ENCODE measurements around the gene IRF3.
A peak's percentile ranks its signal among the peaks of the same experiment; 100 is the strongest.

IRF3 gene

DNA sequence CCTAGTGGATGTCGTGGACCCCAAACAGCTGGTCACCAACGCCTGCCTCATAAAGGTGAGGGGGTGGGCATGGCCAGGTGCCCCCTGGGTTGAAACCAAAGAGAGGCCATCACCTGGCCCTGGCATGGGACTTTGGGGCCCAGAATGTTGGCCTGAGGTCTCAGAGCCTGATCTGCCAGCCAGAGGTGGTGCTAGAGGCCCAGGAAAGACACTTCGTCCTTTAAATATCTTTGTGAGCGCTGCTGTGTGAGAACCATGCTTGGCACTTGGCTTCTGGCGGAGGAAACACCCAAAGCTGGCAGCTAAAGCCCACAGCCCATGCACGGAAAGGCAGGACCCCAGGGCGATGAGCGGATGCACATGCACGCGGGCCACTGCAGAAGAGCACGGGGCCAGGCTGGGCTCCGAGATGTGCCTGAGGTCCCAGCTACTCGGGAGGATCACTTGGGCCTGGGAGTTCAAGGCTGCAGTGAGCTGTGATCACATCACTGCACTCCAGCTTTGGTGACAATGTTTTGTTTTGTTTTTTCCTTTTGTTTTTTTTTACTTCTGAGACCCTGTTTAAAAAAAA is 19.4 kb upstream of the IRF3 start:
- DNase-seq (ENCODE audit: low spot score) = peak; percentile 49
- H3K27ac ChIP-seq (ENCODE audit: poor library complexity, severe bottlenecking) = no peak overlapping the region
- H3K9me3 ChIP-seq (ENCODE audit: severe bottlenecking) = no peaks in the 10 kb centered on the region
- H3K4me3 ChIP-seq (ENCODE audit: severe bottlenecking) = no peak overlapping the region
- no peaks in the 10 kb centered on the region for H3K4me1 ChIP-seq (ENCODE audit: insufficient read depth, poor library complexity, severe bottlenecking)
- TF ChIP-seq, protein P1, sequence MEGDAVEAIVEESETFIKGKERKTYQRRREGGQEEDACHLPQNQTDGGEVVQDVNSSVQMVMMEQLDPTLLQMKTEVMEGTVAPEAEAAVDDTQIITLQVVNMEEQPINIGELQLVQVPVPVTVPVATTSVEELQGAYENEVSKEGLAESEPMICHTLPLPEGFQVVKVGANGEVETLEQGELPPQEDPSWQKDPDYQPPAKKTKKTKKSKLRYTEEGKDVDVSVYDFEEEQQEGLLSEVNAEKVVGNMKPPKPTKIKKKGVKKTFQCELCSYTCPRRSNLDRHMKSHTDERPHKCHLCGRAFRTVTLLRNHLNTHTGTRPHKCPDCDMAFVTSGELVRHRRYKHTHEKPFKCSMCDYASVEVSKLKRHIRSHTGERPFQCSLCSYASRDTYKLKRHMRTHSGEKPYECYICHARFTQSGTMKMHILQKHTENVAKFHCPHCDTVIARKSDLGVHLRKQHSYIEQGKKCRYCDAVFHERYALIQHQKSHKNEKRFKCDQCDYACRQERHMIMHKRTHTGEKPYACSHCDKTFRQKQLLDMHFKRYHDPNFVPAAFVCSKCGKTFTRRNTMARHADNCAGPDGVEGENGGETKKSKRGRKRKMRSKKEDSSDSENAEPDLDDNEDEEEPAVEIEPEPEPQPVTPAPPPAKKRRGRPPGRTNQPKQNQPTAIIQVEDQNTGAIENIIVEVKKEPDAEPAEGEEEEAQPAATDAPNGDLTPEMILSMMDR (IDR thresholded peaks at IDR 0.05; ENCODE audit: poor library complexity, severe bottlenecking) = peak; percentile 1
- H3K27me3 ChIP-seq (ENCODE audit: insufficient read depth, poor library complexity, severe bottlenecking) = no peaks in the 10 kb centered on the region
- H3K36me3 ChIP-seq (ENCODE audit: low read depth) = peaks cover 60% of the 10 kb centered on the region
- no peak for ATAC-seq (ENCODE audit: low read depth)

DNA sequence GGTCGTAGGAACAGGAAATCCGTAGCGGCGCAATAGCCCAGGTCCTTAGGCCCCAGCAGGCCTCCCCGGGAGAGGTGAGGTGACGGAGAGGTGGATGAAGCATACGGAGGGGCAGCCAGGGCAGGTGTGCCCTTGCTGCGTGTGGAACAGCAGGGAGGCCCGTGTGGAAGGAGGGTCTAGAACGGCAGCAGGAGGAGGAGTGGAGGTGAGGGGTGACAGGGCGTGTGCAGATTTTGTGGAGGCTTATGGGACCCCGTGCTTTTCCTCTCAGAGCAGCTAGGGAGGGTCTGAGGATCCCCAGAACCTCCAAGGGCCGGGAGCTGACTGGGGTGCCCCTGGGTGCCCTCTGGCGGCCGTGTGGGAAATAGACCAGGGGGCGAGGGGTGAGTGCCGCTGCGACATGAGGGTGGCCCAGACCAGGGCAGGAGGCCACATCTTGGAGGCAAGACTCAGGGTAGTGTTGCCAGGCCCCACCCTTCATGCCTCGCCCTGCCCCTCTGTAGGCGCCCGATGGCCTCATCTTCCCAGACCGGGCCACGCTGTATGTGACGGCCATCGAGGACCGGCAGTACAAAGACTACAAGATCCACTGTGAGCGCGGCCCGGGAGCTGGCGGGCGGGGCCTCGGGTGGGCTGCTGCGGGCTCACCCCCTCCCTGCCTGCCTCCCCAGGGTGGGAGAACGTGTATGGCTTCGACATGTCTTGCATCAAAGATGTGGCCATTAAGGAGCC is 18.8 kb upstream of the IRF3 start:
- H3K9me3 ChIP-seq (ENCODE audit: severe bottlenecking) = no peaks in the 10 kb centered on the region
- DNase-seq (ENCODE audit: low spot score) (peak; percentile 58), ATAC-seq (ENCODE audit: low read depth) (peak; percentile 7; the same call in 1 of the 3 replicates)
- H3K27me3 ChIP-seq (ENCODE audit: insufficient read depth, poor library complexity, severe bottlenecking) = no peaks in the 10 kb centered on the region
- H3K4me1 ChIP-seq (ENCODE audit: insufficient read depth, poor library complexity, severe bottlenecking) = no peaks in the 10 kb centered on the region
- H3K36me3 ChIP-seq (ENCODE audit: low read depth) = peaks cover 63% of the 10 kb centered on the region
- no peak overlapping the region for H3K4me3 ChIP-seq (ENCODE audit: severe bottlenecking)
- no peak overlapping the region for H3K27ac ChIP-seq (ENCODE audit: poor library complexity, severe bottlenecking)
- TF ChIP-seq, protein P1 (IDR thresholded peaks at IDR 0.05; ENCODE audit: poor library complexity, severe bottlenecking) = peak; percentile 61

DNA sequence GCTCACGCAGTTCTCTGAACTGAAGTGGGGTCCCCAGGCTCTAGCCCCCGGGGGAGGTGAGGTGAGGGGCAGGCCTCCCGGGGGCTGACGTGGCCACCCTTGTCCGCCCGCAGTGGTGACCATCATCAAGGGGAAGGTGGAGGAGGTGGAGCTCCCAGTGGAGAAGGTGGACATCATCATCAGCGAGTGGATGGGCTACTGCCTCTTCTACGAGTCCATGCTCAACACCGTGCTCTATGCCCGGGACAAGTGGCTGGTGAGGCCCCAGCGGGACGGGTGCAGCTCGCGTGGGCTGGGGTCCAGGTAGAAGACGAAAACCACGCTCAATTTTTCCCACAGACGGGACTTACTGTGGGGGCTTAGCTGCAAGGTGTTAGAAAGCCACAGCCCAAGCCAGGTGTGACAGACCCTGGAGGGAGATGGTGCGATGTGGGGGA is 18.2 kb upstream of the IRF3 start:
- Histone ChIP-seq H3K36me3 (ENCODE audit: low read depth) (peaks cover 63% of the 10 kb centered on the region), H3K4me1 (ENCODE audit: insufficient read depth, poor library complexity, severe bottlenecking) (peaks cover 2% of the 10 kb centered on the region), H3K4me3 (ENCODE audit: severe bottlenecking) (no peak overlapping the region), H3K9me3 (ENCODE audit: severe bottlenecking) (no peaks in the 10 kb centered on the region), H3K27ac (ENCODE audit: poor library complexity, severe bottlenecking) (no peak overlapping the region), H3K27me3 (ENCODE audit: insufficient read depth, poor library complexity, severe bottlenecking) (no peaks in the 10 kb centered on the region)
- ATAC-seq (ENCODE audit: low read depth) = no peak
- TF ChIP-seq, protein P1 (IDR thresholded peaks at IDR 0.05; ENCODE audit: poor library complexity, severe bottlenecking) = no peak
- DNase-seq (ENCODE audit: low spot score) = no peak

DNA sequence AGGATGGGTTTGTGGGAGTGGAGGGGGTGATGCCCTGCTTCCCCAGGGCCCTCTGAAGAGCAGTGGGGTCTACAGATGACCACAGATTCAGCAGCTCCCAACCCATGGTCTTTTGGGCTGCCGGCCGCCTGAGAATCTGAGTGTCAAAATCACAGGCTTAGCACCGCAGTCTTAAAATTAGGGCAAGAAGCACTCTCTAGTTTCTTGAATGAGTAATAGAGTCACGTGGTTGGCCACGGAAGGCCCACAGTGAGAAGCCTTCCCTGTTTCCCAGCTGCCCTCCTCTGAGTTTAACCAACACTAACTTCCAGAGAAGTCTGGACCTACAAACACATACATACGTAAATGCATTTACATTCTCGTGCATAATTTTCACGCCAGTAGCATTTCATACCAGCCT is 16.6 kb upstream of the IRF3 start:
- peaks cover 2% of the 10 kb centered on the region for H3K4me1 ChIP-seq (ENCODE audit: insufficient read depth, poor library complexity, severe bottlenecking)
- H3K9me3 ChIP-seq (ENCODE audit: severe bottlenecking) = no peaks in the 10 kb centered on the region
- DNase-seq (ENCODE audit: low spot score) (no peak), ATAC-seq (ENCODE audit: low read depth) (no peak)
- no peak overlapping the region for H3K27ac ChIP-seq (ENCODE audit: poor library complexity, severe bottlenecking)
- no peak overlapping the region for H3K4me3 ChIP-seq (ENCODE audit: severe bottlenecking)
- TF ChIP-seq, protein P1 (IDR thresholded peaks at IDR 0.05; ENCODE audit: poor library complexity, severe bottlenecking) = no peak
- H3K27me3 ChIP-seq (ENCODE audit: insufficient read depth, poor library complexity, severe bottlenecking) = no peaks in the 10 kb centered on the region
- peaks cover 60% of the 10 kb centered on the region for H3K36me3 ChIP-seq (ENCODE audit: low read depth)

DNA sequence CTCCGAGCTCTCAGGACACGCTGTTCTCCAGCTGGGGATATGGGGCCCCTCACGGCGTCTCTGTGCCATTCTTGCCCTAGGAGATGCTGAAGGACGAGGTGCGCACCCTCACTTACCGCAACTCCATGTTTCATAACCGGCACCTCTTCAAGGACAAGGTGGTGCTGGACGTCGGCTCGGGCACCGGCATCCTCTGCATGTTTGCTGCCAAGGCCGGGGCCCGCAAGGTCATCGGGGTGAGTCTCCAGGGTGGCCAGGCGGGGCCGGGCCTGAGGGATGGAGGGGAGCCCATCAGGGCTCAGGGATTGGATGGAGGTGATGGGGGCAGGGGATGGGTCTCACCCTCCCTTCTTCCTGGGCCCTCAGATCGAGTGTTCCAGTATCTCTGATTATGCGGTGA is 16.2 kb upstream of the IRF3 start:
- TF ChIP-seq, protein P1 (IDR thresholded peaks at IDR 0.05; ENCODE audit: poor library complexity, severe bottlenecking) = no peak
- no peak for DNase-seq (ENCODE audit: low spot score)

More for the DNA sequence above, 16.2 kb upstream of the IRF3 start:
- H3K9me3 ChIP-seq (ENCODE audit: severe bottlenecking) = no peaks in the 10 kb centered on the region
- no peak overlapping the region for H3K27ac ChIP-seq (ENCODE audit: poor library complexity, severe bottlenecking)
- no peaks in the 10 kb centered on the region for H3K27me3 ChIP-seq (ENCODE audit: insufficient read depth, poor library complexity, severe bottlenecking)
- H3K4me1 ChIP-seq (ENCODE audit: insufficient read depth, poor library complexity, severe bottlenecking) = peaks cover 2% of the 10 kb centered on the region
- no peak for ATAC-seq (ENCODE audit: low read depth)
- peaks cover 60% of the 10 kb centered on the region for H3K36me3 ChIP-seq (ENCODE audit: low read depth)
- no peak overlapping the region for H3K4me3 ChIP-seq (ENCODE audit: severe bottlenecking)
